GM18909 (cell line): ENCODE results near the gene TLNRD1.
"Not testable (repeated sequence)": the region's sequence is repeated elsewhere in the genome, so short reads cannot be mapped to it uniquely, and the experiment has no call there.

Source experiments
- ATAC-seq: cut with Tn5 transposase; IDR thresholded peaks from one replicate; pipeline ENCODE4 v1.9.1; 2021; ENCODE audit warnings: mild to moderate bottlenecking; ENCODE audit not compliant: unreplicated experiment, poor library complexity

The TLNRD1 gene

DNA sequence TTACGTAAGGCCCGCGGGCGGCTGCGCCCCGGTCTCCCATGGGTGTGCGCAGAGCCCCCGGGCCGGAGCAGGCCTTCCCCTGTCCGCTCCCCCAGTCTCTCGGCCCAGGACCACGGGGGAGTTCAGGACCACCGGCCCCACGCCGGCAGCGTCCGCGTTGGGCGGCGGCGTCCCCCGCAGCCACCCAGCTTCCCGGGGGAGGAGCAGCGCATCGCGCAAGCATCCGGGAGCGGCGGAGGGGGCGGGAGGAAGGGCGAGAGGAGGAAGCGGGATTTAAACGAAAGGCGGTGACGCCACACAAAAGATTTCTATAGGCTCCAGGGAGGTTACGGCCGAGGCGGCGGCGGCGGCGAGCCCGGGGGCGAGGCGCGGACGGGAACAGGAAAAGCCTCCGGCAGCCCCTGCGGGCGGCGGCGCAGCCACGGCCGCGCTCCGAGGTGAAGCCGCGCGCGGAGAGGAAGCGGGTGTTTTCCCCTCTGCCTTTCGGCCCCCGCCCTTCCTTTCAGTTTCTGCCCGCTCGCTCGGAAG lies at the start of gene TLNRD1:
TSS of gene TLNRD1 (plus strand) at position 300 of the 528 bp plus-strand sequence. CDS start 1,349 bp downstream, outside the sequence.
- ATAC-seq = peak; percentile 65

DNA sequence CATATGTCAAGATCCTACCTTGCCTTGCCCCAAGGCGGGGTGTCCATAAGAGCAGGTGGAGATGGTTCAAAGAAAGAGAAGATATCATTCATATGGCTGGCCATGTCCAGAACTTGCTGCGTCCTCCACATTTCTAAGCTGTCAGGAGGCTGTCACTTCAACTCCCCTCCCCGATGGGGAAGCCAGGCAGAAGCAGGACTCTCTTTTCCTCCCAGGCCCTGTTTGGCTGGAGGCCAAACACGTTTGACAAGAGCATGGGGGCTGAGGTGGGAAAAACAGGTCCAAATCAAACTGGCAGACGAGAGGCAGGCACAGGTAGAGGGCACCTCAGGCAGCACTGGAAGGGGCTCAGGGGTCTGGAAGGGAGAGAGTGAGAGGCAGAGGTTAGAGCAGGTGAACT lies 48.8 kb upstream of the TLNRD1 start:
- no peak for ATAC-seq

DNA sequence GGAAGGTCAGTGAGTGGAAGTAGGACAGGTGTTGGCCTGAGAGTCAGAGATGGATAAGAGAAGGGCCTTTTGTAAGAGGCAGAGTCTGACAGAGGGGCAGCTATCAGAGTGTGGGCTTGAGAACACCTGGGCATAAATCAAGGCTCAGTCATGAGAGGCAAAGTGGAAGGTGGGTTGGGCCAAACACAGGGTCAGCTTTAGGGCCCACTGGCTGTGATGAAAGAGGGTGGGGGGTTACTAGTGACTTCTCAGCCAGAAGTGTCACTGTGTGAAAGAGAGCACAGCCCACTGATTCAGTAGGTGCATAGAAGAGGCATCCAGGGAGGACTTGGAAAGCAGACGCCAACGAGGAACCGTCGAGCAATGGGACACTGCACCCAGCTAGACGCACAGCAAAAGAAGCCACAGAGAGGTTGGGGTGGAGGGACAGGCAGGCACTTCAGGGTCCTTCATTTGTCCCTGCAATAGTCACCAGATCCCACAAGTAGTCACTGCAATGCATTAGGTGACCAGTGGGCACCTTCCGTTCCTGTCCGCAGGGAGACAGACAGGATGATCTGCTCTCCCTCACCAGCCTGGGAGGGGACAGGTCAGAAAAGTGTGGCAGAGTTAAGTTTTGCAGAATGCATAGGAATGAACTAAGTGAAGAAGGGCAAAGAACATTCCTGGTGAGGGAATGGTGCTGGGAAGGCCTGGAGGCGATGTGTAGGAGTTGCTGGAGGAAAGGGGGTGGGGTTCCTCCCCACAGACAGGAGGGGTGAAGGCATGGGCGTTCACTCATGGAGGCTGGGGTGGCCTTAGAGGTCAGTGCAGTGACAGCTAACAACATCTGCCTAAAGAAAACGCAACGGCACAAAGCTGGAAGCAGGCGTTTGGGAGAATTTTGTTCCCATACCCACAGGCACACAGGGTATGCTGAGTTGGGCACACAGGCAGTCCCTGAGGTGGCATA lies 47.4 kb upstream of the TLNRD1 start:
- no peak for ATAC-seq

DNA sequence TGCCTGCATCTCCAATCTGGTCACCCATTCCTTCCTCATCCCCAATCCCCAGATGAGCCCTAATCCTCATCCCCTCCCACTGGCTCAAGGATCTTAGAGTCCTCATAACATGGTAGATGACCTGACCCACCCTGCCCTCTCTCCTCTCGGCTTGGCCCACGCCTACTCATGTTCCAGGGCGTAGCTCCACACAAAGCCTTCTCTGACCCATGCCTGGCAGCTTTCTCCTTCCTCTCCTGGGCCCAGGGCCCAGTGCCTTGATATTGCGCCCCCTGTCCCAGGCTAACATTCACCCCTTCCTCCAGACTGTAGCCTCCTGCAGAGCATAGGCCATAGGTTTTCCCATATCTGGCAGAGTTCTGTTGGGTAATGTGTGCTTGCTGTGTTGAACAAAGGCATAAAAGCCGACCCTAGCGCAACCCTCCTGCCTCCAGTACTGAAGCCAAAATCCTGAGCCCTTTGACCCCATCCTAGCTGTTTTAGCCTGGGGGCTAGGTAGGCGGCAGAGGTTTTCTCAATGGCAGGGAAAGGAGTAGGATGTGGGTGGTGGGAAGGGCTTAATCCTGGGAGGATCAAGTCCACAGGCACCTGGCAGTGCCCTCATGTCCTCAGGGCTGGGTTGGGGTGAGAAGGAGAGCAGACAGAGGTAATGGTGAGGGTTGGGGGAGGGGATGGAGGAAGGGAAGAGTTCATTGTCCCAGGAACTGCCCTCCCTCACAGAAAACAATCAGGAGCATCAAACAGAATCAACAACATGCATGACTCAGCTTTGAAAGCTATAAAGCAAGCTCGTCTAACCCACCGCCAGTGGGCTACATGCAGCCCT lies 46.6 kb upstream of the TLNRD1 start:
- ATAC-seq = no peak

DNA sequence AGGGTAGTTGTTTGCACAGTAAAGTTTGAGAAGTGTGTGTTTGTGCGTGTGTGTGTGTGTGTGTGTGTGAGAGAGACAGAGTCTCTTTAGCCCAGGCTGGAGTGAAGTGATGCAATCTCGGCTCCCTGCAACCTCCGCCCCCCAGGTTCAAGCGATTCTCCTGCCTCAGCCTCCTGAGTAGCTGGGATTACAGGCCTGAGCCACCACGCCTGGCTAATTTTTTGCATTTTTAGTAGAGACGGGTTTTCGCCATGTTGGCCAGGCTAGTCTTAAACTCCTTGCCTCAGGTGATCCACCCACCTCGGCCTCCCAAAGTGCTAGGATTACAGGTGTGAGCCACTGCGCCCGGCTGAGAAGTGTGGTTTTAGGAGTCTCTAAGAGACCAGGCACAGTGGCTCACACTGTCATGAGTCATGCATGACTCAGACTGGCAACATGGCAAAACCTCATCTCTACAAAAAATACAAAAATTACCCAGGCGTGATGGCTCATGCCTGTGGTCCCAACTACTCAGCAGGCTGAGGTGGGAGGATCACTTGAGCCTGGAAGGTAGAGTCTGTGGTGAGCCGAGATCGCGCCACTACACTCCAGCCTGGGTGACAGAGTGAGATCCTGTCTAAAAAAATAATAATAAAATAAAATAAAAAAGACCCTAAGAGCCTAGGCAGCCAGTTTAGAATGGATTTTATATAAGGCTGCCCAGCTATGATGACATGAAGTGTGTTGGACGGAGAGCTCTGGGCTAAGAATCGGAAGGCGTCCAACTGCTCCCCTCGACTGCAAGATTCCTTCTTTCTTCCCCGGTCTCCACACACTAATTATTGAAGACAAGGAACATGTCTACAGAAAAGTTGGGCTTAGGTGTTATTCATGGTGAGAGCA lies 44.9 kb upstream of the TLNRD1 start:
- not testable (repeated sequence) for ATAC-seq

DNA sequence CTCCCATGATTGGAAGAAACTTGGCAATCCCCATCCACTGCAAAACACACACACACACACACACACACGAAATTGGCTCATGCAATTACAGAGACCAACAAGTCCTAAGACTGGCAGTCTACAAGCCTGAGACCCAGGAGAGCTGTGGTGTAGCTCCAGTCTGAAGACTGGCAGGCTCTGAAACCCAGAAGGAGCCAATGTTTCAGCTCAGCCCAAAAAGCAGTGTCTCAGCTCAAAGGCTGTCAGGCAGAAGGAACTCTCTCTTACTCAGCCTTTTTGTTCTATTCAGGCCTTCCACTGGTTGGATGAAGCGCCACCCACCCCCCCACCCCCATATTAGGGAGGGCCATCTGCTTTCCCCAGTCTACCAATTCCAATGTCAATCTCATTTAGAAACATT lies 43.2 kb upstream of the TLNRD1 start:
- ATAC-seq = no peak

DNA sequence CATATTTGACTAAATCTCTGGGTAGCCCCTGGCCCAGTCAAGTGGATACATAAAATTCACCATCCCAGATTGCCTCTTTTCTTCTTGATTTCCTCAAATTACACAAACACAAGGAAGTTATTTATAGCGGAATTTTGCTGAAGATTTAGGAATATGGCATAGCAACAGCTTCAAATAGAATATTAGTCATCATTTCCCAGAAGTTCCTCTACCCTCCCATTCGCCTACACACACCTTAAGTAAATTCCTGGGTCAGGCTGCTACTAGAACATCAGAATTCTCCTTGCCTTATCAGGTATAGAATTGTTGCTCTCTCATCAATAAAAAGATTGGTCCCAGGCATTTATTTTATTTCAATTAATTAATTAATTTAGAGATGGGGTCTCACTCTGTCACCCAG lies 42.7 kb upstream of the TLNRD1 start:
- no peak for ATAC-seq

DNA sequence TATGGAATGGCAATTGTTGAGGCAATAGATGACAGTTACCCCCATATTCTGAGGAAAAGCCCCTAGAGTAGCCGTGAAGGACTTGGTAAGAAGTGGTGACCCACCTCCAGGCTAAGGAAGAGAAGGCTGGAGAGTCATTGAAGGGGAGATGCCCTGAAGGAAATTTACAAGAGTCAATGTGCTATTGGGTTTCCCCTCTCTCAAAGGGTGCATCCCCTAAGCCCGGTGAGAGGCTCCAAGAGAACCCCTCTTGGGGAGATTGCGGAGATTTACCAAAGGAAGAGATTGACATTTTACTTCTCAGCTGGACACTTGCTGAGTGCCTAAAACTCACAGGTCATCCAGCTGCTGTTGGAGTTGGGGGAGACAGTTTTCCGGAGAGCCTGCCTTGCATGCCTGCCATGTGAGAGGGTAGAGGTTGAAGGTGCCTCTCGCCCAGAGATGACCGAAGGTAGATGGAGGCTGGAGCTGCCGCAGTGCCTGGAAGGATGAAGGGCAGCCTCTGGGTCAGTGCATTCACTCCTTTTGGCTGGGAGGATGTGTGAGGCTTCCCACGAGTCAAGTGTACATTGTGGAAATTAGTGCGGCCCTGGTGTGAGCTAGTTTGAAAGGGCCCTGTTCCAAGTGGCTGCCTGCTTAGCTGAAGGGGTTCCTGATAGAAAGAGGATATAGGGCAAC lies 41.8 kb upstream of the TLNRD1 start:
- no peak for ATAC-seq

DNA sequence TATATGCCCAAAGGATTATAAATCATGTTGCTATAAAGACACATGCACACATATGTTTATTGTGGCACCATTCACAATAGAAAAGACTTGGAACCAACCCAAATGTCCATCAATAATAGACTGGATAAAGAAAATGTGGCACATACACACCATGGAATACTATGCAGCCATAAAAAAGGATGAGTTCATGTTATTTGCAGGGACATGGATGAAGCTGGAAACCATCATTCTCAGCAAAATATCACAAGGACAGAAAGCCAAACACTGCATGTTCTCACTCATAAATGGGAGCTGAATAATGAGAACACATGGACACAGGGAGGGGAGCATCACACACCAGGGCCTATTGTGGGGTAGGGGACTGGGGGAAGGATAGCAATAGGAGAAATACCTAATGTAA lies 35.3 kb upstream of the TLNRD1 start:
- not testable (repeated sequence) for ATAC-seq

DNA sequence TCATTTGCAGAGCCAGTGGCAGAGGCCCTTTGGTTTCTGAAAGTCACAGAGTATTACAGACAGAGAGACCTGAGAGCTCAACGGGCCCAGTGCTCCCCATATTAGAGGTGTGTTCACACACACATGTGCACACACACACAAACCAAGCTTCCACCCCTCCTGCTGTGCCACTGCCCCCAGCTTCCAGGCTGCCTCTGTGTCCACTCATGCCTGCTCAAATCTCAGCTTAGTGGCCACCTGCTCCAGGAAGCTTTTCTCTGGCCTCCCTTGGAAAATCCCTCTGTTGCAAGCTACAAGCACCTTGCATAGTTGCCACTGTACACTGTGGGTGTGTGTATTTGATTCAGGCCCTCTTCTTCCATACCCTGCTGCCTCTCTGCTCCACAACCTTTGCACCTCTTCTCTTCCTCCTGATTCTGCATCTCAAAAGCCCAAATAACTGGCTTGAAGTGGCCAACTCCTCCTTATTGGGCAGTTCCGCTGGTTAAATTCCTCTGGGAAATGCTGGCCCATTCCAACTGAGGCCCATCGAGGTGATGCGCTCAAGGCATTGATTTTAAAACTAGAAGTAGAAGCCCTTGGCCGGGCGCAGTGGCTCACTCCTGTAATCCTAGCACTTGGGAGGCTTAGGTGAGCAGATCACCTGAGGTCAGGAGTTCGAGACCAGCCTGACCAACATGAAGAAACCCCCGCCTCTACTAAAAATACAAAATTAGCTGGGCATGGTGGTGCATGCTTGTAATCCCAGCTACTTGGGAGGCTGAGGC lies 34.1 kb upstream of the TLNRD1 start:
- no peak for ATAC-seq

DNA sequence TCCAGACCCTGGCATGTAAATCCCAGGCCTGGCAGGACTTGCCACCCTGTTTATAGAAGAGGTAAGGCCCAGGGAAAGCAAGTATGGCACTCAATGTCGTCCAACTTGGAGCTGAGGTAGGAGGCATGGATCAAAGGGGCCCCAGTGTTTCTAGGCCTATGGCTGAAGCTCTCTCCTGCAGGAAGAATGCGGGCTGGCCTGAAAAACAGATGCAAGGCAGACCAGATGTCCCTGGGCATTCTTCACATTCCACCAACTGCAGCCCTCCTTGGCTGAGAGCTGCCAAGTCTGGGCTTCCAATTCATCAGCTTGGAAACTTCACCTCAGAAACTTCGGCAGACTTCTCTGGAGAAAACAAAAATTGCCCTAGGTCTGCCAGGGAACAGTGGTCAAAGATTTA lies 33.3 kb upstream of the TLNRD1 start:
- no peak for ATAC-seq

DNA sequence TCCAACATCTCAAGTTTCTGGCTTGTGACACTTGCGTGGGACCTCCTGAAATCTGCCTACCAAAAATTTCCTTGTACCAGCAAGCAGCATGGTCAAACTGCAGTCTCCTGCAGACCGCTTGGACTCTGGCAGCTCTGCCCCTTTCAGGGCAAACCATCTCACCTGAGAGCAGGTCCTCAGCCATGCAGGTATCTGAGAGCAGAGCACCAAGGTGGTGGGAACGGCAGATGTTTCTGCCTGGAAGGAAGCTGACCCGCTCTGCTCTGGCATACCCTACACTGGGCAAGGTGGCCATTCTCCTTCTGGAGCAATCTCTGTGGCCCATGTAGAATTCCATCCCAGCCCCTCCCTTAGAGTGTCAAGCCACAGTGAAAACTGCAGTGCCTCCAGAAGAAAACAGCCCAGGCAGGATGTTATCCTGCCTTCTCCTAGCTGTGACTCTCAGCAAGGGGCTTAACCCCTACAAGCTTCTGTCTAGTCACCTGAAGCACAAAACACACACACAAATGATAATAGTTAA lies 32.7 kb upstream of the TLNRD1 start:
- ATAC-seq = no peak

DNA sequence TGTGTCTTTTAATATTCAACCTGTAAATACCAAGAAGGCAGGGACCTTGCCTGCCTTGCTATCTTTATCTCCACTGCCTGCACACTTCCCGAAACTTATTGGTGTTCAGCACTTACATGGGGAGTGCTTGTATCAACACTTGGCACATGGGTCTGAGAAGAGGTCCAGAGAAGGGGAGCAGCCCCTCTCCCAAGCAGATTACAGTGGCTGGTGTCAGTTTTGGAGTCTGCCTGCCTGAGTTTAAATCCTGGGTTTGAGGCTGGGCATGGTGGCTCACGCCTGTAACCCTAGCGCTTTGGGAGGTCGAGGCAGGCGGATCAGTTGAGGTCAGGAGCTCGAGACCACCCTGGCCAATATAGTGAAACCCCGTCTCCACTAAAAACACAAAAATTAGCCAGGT lies 31.4 kb upstream of the TLNRD1 start:
- no peak for ATAC-seq

DNA sequence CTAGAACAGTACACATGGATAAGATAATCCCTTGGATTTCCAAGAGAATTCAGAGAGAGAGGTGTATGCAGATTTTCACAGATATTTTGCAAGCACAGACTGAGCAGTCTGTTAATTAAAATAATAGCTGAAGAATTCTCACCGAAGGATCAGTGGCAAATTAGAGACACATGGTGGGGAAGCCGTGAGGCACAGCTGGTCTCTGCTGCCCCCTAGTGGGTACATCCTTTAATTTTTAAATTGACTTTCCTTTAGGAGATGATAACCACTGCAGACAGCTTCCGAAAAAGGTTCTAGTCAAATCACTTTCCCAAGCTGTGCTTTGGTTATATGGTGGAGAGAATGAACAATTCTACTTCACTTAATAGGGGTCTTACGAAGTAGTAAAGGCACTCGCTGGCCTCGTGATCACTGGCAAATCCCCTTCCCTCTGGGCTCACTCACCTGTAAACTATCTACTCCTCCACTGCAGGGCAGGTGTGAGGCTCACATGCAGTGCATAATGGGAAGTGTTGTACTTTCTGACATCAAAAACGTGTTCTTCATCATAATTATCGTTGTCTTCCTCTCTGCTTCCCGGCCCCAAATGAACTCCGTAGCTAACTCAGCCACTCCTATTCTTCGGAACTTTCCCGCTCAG lies 30.6 kb upstream of the TLNRD1 start:
- ATAC-seq = peak; percentile 54

DNA sequence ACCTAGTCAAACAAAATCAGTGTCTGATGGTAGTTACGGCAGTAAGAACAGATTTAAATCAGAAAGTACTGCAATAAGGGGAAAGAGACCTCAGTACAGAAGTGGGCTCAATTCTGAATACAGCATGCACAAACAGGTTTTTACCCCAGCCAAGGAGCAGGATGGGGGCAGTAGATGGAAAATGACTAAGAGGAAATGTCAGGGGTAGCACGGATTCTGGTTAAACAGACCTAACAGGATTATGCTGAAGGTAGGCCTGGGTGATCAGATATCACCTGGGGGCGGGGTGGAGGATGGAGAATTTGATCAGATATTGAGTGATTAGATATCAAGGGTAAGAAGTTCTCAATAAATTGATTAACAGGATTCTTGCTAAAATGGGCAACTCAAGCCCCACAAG lies 30.1 kb upstream of the TLNRD1 start:
- ATAC-seq = no peak

DNA sequence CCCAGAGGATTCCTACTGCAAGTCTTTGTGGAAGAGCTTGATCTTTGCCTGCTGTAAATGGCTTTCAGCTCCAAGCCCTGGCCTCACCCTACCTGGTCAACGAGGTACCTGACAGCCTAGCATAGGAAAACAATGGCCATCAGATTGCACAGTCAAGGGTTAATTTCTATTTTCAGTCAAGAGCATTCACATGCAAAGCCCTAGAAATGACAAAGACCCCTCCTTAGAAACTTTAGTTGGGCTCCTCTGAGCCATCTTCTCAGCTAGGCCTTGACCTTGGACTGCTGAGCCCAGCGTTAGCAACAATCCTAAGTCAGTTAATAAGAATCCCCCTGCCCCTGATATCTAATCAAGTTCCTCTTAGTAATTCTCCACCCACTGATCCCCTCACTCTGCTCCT lies 29.6 kb upstream of the TLNRD1 start:
- ATAC-seq = no peak

DNA sequence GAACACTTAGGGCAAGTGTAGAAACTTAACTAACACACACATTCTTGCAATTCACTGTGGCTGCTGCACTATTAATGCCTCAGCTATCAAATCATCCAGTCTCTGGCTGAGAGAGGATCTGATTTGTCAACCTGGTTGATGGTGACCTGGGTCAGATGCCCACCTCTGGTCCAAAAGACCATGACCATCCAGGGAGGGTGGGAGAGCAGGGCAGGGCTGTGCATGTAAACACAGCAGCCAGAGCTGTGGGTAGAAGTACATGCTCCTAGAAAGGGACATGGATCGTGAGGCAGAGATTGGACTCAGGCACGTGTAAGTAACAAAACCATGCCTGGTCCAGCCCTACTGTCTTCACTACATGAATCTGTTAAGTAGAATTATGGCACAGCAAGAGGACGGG lies 28.4 kb upstream of the TLNRD1 start:
- no peak for ATAC-seq

DNA sequence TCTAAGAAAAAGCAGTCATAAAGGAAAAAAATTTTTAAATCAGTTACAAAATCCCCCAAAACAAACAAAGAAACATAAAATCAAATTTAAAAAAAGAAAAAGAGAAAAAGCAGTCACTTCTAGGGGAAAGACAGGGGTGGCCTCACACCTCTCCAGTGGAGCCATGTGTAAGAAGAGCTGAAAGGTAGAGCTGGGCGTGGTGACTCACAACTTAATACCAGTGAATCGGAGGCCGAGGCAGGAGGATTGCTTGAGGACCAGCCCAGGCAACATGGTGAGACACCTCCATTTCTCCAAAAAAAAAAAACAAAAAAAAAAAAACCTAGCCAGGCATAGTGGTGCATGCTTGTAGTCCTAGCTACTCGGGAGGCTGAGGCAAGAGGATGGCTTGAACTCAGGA lies 25.8 kb upstream of the TLNRD1 start:
- ATAC-seq = no peak
